Activated CD8-positive, alpha-beta memory T cell treated with anti-CD3 and anti-CD28 coated beads, Interleukin-2, amount 10 ng/mL, durations not matched to agents 7 days and 5 days (primary cell): ENCODE measurements around the gene NDUFB1. TPM values are rescaled to one million over a fixed set of nuclear protein-coding genes. Genes with fewer than 3 reads are reported as not detected.

Experiments used
- ATAC-seq: fragments of 150-1000 bp; cut with Tn5 transposase; one replicate; pipeline ENCODE4 v1.10.0; 2021; ENCODE audit warnings: moderate library complexity
- CTCF ChIA-PET: fragments of 350-600 bp; sonication (Branson Sonifier 250); formaldehyde crosslinking; loops from one replicate; lab custom pipeline; 2021; ENCODE audit warnings: antibody characterized with exemption; lab: Charles Lee
- DNase-seq: peaks from one replicate; pipeline ENCODE4 v3.0.0-alpha.2; 2020
- H3K27ac Mint-ChIP-seq: one replicate; pipeline ENCODE4 v1.8.0; 2021; ENCODE audit warnings: mild to moderate bottlenecking, mixed read lengths
- H3K27me3 Mint-ChIP-seq: one replicate; pipeline ENCODE4 v1.8.0; 2021; ENCODE audit warnings: mixed read lengths
- H3K36me3 Mint-ChIP-seq: one replicate; pipeline ENCODE4 v1.8.0; 2021; ENCODE audit warnings: mild to moderate bottlenecking, mixed read lengths
- H3K4me1 Mint-ChIP-seq: one replicate; pipeline ENCODE4 v1.8.0; 2021; ENCODE audit warnings: mixed read lengths
- H3K4me3 Mint-ChIP-seq: one replicate; pipeline ENCODE4 v1.8.0; 2021; ENCODE audit warnings: mild to moderate bottlenecking, moderate library complexity, mixed read lengths
- H3K9me3 Mint-ChIP-seq: one replicate; pipeline ENCODE4 v1.8.0; 2022; ENCODE audit warnings: low read depth, mixed read lengths
- total RNA-seq, 2 experiments: library from RNA; stranded (reverse); gene quantifications; one replicate each; pipeline ENCODE4 v1.2.3, GENCODE V29; 2021

NDUFB1 gene
- total RNA-seq, 2 experiments from 2014 or later, result 109 to 115 TPM

DNA sequence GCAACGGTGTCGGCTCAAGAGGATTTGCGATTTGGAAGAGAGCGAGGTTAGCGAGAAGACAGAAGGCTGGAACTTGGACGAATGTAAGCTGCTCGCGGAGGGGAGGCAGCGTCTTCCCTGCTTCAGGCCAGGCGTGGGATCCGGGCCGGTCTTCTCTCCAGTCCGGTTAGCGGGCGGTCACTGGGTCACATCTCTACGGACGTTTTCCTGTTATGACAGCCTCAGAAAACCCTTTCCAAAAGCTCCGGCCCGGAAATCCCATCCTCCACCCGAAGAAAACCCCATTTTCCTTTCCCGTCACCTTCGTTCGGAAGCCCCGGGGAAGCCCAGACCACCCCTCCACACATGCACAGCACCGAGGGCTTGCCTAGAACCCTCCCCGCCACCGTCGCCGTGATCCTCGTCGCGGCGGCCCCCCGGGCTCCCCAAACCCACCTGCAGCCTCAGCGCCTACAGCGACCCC, 268 bp downstream of the NDUFB1 start:
- peaks cover 48% of the 10 kb centered on the region for H3K4me1 Mint-ChIP-seq
- no peaks in the 10 kb centered on the region for H3K27me3 Mint-ChIP-seq
- peaks cover 38% of the 10 kb centered on the region for H3K36me3 Mint-ChIP-seq
- peak overlapping the region; percentile 97 for H3K4me3 Mint-ChIP-seq
- no peaks in the 10 kb centered on the region for H3K9me3 Mint-ChIP-seq
- ATAC-seq, result peak; percentile 37
- H3K27ac Mint-ChIP-seq, result peak overlapping the region; percentile 100
- no peak for DNase-seq
- CTCF ChIA-PET, result interaction anchor here (0.6 to 8.8 kb wide), 6 partner anchors 8 to 569 kb away, joined by 3 to 145 read pairs (median 4); partner anchors contain the start of genes ATXN3, TC2N and TRIP11

DNA sequence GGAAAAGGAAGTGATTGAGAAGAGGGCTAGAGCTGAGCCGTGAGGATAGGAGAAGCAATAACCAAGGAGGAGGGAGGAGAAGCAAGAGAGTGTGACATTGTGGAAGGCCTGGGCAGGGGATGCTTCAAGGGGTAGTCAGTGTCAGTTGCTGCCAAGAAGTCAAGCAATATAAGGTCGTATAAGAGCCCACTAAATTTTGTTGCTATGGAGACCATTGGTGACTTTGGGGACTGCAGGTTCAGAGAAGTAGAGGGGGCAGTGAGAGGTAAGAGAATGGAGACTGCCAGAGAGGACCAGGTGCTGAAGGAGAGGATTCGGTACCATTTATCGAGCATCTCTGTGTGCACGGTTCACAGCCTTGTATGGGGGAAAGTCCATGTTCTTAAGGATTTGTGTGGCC, 12.0 kb downstream of the NDUFB1 start:
- no peak overlapping the region for H3K27ac Mint-ChIP-seq
- H3K36me3 Mint-ChIP-seq, result peaks cover 2% of the 10 kb centered on the region
- CTCF ChIA-PET, result interaction anchor here (1.3 to 8.2 kb wide), 2 partner anchors 10 to 18 kb away, joined by 3 to 145 read pairs; partner anchors contain the start of genes CPSF2 and NDUFB1
- DNase-seq (no peak), ATAC-seq (no peak)
- H3K27me3 Mint-ChIP-seq, result no peaks in the 10 kb centered on the region
- H3K9me3 Mint-ChIP-seq, result no peaks in the 10 kb centered on the region
- H3K4me3 Mint-ChIP-seq, result no peak overlapping the region
- H3K4me1 Mint-ChIP-seq, result peaks cover 20% of the 10 kb centered on the region

DNA sequence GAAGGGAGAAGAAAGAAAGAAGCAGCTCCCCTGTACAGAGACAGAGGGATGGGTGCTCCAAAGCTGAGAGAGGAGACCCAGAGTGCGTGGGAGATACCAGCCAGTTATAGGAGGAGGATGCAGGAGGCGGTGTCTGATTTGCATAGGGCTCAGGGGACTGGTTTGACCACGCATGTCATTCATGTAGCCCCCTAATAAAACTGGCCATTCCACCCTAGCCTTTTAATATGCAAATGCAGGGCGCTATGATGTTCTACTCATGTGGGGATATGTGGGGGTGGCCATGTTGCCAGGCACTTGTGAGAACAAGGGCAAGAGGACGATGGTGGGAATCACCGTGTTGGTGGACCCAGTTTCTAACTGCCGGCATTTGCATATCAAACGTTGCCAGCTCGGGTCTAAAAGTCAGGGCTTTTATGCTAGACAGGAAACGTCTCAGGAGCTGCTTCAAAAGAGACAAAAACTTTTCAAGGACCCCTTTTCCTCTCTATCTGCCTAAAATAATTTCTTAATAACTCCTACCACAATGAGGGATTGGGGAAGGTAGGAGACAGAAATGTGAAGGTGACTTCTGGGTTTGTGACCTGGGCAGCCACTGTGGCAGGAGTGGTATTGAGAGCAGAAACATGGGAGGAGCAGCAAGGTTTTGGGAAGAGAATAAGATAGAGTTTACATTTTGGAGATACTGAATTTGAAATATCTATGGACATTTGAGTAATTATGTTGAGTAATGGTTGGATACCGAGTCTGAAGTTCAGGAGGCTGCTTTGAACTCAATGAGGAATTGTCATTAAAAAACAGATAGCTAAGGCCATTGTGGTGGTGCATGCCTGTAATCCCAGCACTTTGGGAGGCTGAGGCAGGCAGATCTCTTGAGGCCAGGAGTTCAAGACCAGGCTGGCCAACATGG, 12.9 kb downstream of the NDUFB1 start:
- Mint-ChIP-seq H3K4me3 (no peak overlapping the region), H3K9me3 (no peaks in the 10 kb centered on the region), H3K27ac (no peak overlapping the region), H3K4me1 (peaks cover 23% of the 10 kb centered on the region), H3K27me3 (no peaks in the 10 kb centered on the region), H3K36me3 (no peaks in the 10 kb centered on the region)
- CTCF ChIA-PET, result interaction anchor here (1.0 to 8.2 kb wide), 5 partner anchors 10 to 69 kb away, joined by 3 to 145 read pairs (median 4); partner anchors contain the start of genes CPSF2, NDUFB1 and TRIP11
- ATAC-seq (no peak), DNase-seq (no peak)

DNA sequence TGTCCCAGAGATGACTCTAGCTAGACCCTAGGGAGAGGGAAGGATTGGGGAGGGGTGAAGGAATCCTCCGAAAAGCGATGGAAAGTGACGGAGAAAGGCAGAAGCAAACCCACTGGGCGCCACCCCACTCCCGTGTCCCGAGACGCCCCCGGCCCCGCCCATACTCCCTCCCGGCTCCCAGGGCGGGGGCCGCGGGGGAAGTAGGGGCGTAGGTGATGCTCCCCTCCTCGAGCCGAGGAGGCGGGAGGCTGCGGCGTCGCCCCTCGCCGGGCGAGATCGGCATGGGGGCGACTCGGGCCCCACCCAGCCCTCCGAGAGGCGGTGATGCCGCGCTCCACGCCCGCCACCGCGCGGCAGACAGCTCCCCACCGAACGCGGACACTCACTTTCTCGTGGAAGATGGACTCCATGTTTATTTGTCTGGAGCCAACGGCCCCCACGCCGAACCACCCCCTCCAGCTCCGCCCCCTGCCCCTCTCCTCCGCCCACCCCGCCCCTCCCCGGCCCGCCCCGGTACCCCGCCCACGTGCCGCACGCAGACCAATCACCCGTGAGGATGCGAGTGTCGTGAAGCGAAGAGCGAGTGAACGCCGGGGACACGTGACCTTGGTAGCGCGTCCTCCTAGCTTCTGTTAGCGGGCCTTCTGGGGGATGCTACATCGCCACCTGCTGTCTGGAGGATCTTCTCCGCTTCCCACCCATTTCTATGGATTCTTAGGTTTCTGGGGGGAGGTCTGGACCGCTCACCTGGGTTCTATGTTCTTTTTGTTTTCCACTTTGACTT, 15.2 kb downstream of the NDUFB1 start, which contains the start of gene ATXN3:
ATXN3 (minus strand) TSS at position 440 of the 784 bp plus-strand sequence; CDS start at position 410, 30 bp downstream.
- peak; percentile 97 for ATAC-seq
- H3K4me1 Mint-ChIP-seq, result peaks cover 36% of the 10 kb centered on the region
- peak within 1 kb of the TSS; percentile 91 for H3K4me3 Mint-ChIP-seq
- no peaks in the 10 kb centered on the region for H3K9me3 Mint-ChIP-seq
- H3K36me3 Mint-ChIP-seq, result no peaks in the 10 kb centered on the region
- peak within 1 kb of the TSS; percentile 89 for H3K27ac Mint-ChIP-seq
- DNase-seq, result peak; percentile 98
- H3K27me3 Mint-ChIP-seq, result no peaks in the 10 kb centered on the region
- CTCF ChIA-PET, result interaction anchor here (0.5 to 8.2 kb wide), 20 partner anchors 9 to 689 kb away, joined by 3 to 145 read pairs (median 4); partner anchors contain the start of genes CPSF2, NDUFB1 and TRIP11

DNA sequence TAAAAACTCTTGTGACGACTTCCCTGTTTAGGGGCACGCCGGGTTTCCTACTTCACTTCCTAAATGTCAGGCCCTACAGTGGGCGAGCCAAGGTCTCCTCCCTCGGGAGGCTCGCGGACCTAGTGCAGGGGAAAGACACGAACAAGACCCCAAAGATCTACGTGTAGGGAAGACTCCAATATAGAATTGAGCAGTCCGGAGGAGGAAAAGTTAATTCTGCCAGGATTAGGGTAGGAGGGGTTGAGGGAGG, 15.7 kb downstream of the NDUFB1 start:
- peaks cover 36% of the 10 kb centered on the region for H3K4me1 Mint-ChIP-seq
- H3K9me3 Mint-ChIP-seq, result no peaks in the 10 kb centered on the region
- CTCF ChIA-PET, result interaction anchor here (0.8 to 8.2 kb wide), 10 partner anchors 8 to 355 kb away, joined by 3 to 145 read pairs (median 4); partner anchors contain the start of genes CPSF2, NDUFB1 and TRIP11
- ATAC-seq (peak; percentile 3), DNase-seq (peak; percentile 48)
- peak overlapping the region; percentile 89 for H3K27ac Mint-ChIP-seq
- no peaks in the 10 kb centered on the region for H3K27me3 Mint-ChIP-seq
- H3K4me3 Mint-ChIP-seq, result peak overlapping the region; percentile 91
- H3K36me3 Mint-ChIP-seq, result no peaks in the 10 kb centered on the region

DNA sequence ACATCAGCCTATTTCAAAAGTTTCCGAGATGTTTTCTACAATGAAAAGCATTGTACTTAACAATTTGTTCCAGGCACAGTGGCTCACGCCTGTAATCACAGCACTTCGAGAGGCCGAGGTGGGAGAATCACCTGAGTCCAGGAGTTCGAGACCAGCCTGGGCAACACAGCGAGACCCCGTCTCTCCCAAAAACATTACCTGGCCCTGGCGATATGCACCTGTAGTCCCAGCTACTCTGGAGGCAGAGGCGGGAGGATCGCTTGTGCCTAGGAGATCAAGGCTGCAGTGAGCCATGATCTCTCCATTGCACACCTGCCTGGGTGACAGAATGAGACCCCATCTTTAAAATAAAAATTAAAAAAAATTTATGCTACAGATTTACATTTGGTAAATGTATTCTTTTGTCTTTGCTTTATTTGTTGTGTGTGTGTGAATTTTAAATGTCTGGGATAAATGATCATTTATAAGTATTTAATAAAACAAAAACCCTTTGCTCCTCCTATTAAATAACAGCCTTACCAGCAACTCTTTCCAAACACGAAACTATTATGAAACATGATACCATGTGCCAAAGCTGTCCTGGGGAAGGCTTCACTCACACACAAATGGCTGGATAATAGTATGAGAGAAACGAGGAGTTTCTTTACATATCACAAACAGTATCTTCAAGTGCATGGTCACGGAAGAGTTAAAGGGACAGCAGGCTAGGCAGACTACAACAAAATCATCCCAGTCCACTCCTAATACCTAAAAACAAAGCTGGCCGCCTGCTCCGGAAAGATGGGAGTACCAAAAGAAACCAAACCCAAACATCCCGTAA, 16.2 kb downstream of the NDUFB1 start:
- Mint-ChIP-seq H3K9me3 (no peaks in the 10 kb centered on the region), H3K27ac (peak overlapping the region; percentile 89), H3K27me3 (no peaks in the 10 kb centered on the region), H3K4me3 (peak overlapping the region; percentile 91), H3K36me3 (no peaks in the 10 kb centered on the region), H3K4me1 (peaks cover 38% of the 10 kb centered on the region)
- ATAC-seq (no peak), DNase-seq (no peak)
- CTCF ChIA-PET, result interaction anchor here (1.1 to 8.2 kb wide), 7 partner anchors 14 to 247 kb away, joined by 3 to 145 read pairs (median 4); partner anchors contain the start of genes CPSF2, NDUFB1 and TRIP11

DNA sequence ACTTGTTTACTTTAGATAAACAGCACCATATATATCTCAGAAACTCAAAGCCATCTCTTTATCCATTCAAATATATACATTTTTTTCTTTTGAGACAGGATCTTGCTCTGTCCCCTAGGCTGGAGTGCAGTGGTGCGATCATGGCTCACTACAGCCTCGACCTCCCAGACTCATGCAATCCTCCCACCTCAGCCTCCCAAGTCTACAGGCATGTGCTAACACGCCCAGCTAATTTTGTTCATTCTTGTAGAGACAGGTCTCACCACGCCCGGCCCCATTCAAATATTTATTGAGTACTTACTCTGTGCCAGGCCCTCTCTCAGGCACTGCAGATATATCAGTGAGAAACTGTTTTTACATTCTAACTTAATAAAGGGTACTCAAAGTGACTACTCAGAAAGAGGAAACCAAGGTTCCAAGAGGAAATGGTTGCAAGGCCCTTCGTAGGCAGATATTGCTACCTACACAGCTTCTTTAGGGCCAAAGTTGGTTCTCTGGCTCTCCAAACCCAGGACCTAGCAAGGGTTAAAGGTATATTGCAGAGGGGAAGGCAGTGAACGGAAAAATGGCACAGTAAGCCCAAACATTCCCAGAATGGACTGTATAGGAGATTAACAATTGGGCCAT, 18.0 kb downstream of the NDUFB1 start:
- Mint-ChIP-seq H3K4me3 (no peak overlapping the region), H3K27ac (no peak overlapping the region), H3K9me3 (no peaks in the 10 kb centered on the region), H3K27me3 (no peaks in the 10 kb centered on the region), H3K4me1 (peaks cover 43% of the 10 kb centered on the region), H3K36me3 (no peaks in the 10 kb centered on the region)
- ATAC-seq (no peak), DNase-seq (no peak)
- CTCF ChIA-PET, result interaction anchor here (0.8 kb wide), 1 partner anchor 87 kb away, joined by 3 read pairs; no protein-coding TSS in a partner anchor

DNA sequence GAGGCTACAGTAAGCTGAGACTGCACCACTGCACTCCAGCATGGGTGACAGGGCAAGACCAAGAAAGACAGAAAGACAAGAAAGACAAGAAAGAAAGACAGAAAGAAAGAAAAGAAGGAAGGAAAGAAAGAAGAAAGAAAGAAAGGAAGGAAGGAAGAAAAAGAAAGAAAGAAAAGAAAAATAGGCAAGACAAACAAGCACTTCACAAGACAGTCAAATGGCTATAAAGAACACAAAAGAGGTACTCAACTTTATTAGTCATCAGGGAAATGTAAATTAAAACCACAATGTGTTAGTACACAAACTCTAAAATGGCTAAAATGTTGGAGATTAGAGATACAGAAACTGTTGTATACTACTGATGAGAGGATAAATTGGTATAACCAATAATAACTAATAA, 21.7 kb downstream of the NDUFB1 start:
- Mint-ChIP-seq H3K36me3 (peaks cover 5% of the 10 kb centered on the region), H3K4me1 (peaks cover 27% of the 10 kb centered on the region), H3K9me3 (no peaks in the 10 kb centered on the region), H3K27ac (no peak overlapping the region), H3K27me3 (no peaks in the 10 kb centered on the region), H3K4me3 (no peak overlapping the region)
- no peak for DNase-seq
- CTCF ChIA-PET, result interaction anchor here (1.2 kb wide), 1 partner anchor 16 kb away, joined by 3 read pairs; no protein-coding TSS in a partner anchor
- no peak for ATAC-seq

DNA sequence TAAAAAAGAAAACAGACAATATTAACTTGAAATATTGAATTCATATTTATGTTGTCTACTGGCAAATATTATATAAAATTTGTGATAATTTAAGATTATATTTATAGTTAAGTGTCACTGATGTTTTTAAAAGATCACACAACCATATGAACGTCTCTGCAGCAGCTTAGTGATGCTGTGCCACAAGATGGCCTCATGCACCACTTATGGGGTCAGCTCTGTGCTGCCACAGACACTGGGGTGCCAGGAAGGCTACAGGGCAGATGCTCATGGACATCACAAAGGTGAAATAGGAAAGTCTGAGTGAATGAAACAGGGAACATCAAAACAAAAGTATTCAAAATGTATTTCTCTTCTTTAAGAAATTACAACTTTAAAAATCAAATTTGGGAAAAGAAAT, 28.2 kb downstream of the NDUFB1 start:
- Mint-ChIP-seq H3K4me1 (no peaks in the 10 kb centered on the region), H3K4me3 (no peak overlapping the region), H3K9me3 (no peaks in the 10 kb centered on the region), H3K27me3 (no peaks in the 10 kb centered on the region), H3K36me3 (peaks cover 11% of the 10 kb centered on the region), H3K27ac (no peak overlapping the region)
- peak; percentile 43 for DNase-seq
- no peak for ATAC-seq
- CTCF ChIA-PET, result interaction anchor here (1.3 kb wide), 1 partner anchor 14 kb away, joined by 3 read pairs; no protein-coding TSS in a partner anchor

DNA sequence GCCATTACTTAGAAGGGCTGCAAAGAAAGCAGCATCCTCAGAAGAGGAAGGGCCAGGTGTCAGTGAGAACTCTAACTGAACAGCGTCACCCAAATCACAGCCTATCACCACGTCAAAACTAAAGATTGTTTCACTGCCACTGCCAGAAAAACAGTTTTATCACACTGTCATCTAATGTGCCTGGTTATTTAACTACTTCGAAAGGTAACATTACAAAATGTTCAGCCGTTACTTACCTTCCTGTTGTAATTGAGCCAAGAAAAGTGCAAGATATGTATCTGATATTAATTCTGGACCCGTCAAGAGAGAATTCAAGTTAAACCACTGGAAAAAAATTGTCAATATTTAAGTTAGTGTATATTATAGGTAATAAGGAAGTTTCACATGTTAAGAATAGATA, 33.0 kb downstream of the NDUFB1 start:
- H3K4me3 Mint-ChIP-seq, result no peak overlapping the region
- peaks cover 23% of the 10 kb centered on the region for H3K36me3 Mint-ChIP-seq
- H3K9me3 Mint-ChIP-seq, result no peaks in the 10 kb centered on the region
- ATAC-seq, result no peak
- no peak for DNase-seq
- CTCF ChIA-PET, result interaction anchor here (1.9 kb wide), 1 partner anchor 10 kb away, joined by 4 read pairs; no protein-coding TSS in a partner anchor
- H3K4me1 Mint-ChIP-seq, result no peaks in the 10 kb centered on the region
- no peaks in the 10 kb centered on the region for H3K27me3 Mint-ChIP-seq
- H3K27ac Mint-ChIP-seq, result no peak overlapping the region

DNA sequence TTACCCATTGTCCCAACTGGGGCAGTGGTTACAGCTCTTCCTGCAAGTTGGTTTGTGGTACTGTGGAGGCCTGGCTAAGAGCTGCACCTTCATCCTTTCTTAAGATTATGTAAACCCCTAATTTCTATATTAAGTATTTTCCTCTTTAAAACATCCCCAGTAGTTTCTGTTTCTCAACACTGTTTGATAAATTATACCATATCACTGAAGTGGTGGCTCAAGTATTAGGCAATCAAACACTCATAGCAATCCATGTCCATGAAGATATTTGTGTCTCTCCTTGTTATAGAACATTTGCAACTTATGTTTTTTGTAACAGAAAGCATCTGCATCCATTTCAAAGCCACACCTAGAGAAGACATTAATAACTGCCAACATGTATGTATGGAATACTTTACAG, 47.0 kb downstream of the NDUFB1 start:
- CTCF ChIA-PET, result interaction anchor here (1.1 kb wide), 1 partner anchor 13 kb away, joined by 4 read pairs; no protein-coding TSS in a partner anchor
- no peak overlapping the region for H3K27ac Mint-ChIP-seq
- no peak for ATAC-seq

More for the DNA sequence above, 47.0 kb downstream of the NDUFB1 start:
- no peak overlapping the region for H3K4me3 Mint-ChIP-seq
- H3K36me3 Mint-ChIP-seq, result peaks cover 15% of the 10 kb centered on the region
- DNase-seq, result no peak
- no peaks in the 10 kb centered on the region for H3K27me3 Mint-ChIP-seq
- no peaks in the 10 kb centered on the region for H3K9me3 Mint-ChIP-seq
- H3K4me1 Mint-ChIP-seq, result peaks cover 6% of the 10 kb centered on the region
